OCI-LY7 (cell line): ENCODE measurements around the gene RAB3GAP2. TPM values are rescaled to one million over a fixed set of nuclear protein-coding genes. Genes with fewer than 3 reads are reported as not detected.

Source experiments
- BruUV-seq: library from RNA; stranded (reverse); fragments of 400-500 nt; replicated peaks from 2 replicates; lab custom pipeline; 2021; lab: Mats Ljungman, UMichigan
- CTCF ChIA-PET: fragments of 300-600 bp; sonication (Branson Sonifier 250); formaldehyde crosslinking; loops from one replicate; lab custom pipeline; 2022; ENCODE audit warnings: antibody characterized with exemption; ENCODE audit not compliant: unreplicated experiment; lab: Charles Lee
- POLR2A ChIA-PET: fragments of 300-600 bp; sonication (Branson Sonifier 250); formaldehyde crosslinking; loops from one replicate; lab custom pipeline; 2022; ENCODE audit warnings: antibody characterized with exemption; lab: Charles Lee
- DNase-seq: peaks from one replicate; pipeline ENCODE4 v3.0.0-alpha.2; 2015; ENCODE audit warnings: low spot score
- H2AFZ ChIP-seq: fragments of 200-600 bp; sonication (generic), shearing (Covaris generic); 2 replicates; pipeline ENCODE4 v1.6.1; 2014; ENCODE audit warnings: mild to moderate bottlenecking, antibody characterized with exemption, low read length, moderate library complexity
- H3K27ac ChIP-seq: fragments of 200-600 bp; sonication (generic); 2 replicates; pipeline ENCODE4 v1.5.1; 2014; ENCODE audit warnings: mixed run types, low read depth, mild to moderate bottlenecking, moderate library complexity, low read length, inconsistent platforms; ENCODE audit not compliant: poor library complexity, severe bottlenecking
- H3K36me3 ChIP-seq: fragments of 200-600 bp; sonication (generic); 2 replicates; pipeline ENCODE4 v1.6.1; 2014; ENCODE audit warnings: mild to moderate bottlenecking, antibody characterized with exemption, low read length, moderate library complexity, mixed read lengths; ENCODE audit not compliant: insufficient read depth
- H3K4me1 ChIP-seq: fragments of 200-600 bp; sonication (generic); 2 replicates; pipeline ENCODE4 v1.5.1; 2014; ENCODE audit warnings: mild to moderate bottlenecking, low read length; ENCODE audit not compliant: insufficient read depth, poor library complexity, severe bottlenecking
- H3K4me2 ChIP-seq: fragments of 200-600 bp; sonication (generic); 2 replicates; pipeline ENCODE4 v1.6.1; 2014; ENCODE audit warnings: mild to moderate bottlenecking, low read length
- H3K4me3 ChIP-seq: fragments of 200-600 bp; sonication (generic); 2 replicates; pipeline ENCODE4 v1.5.1; 2014; ENCODE audit warnings: mild to moderate bottlenecking, low read depth, low read length; ENCODE audit not compliant: poor library complexity, severe bottlenecking
- H3K79me2 ChIP-seq: fragments of 200-600 bp; sonication (generic); 2 replicates; pipeline ENCODE4 v1.6.1; 2016; ENCODE audit warnings: low read depth, mild to moderate bottlenecking, low read length, moderate library complexity, mixed read lengths; ENCODE audit not compliant: insufficient read depth
- H3K9me2 ChIP-seq: fragments of 200-600 bp; sonication (generic); 2 replicates; pipeline ENCODE4 v1.6.1; 2016; ENCODE audit warnings: mild to moderate bottlenecking, low read length, mixed read lengths; ENCODE audit not compliant: insufficient read depth
- H3K9me3 ChIP-seq: fragments of 200-600 bp; sonication (generic); 2 replicates; pipeline ENCODE4 v1.6.1; 2014; ENCODE audit warnings: mild to moderate bottlenecking, mixed run types, low read length, mixed read lengths
- H4K20me1 ChIP-seq: fragments of 200-600 bp; sonication (generic); 2 replicates; pipeline ENCODE4 v1.6.1; 2014; ENCODE audit warnings: mild to moderate bottlenecking, antibody characterized with exemption, low read length, moderate library complexity, mixed read lengths; ENCODE audit not compliant: insufficient read depth
- CTCF ChIP-seq: fragments of 200-600 bp; sonication (generic); conservative IDR thresholded peaks from 2 replicates; pipeline ENCODE4 v1.5.1; 2014; ENCODE audit warnings: mild to moderate bottlenecking, antibody characterized with exemption, low read length, moderate library complexity, mixed read lengths
- EZH2phosphoT487 ChIP-seq: fragments of 200-600 bp; sonication (generic); IDR thresholded peaks from 2 replicates; pipeline ENCODE4 v1.6.1; 2018; ENCODE audit warnings: low read depth, borderline replicate concordance, mild to moderate bottlenecking, mixed run types, antibody characterized with exemption, low read length, moderate library complexity, mixed read lengths
- intact Hi-C: fragments of 100-400 bp; cut with micrococcal nuclease; formaldehyde crosslinking; loops from one replicate; pipeline ENCODE4 v1.10.0; 2022; ENCODE audit not compliant: unreplicated experiment
- total RNA-seq, 2 experiments: library from RNA; depleted of rRNA in 1 of 2; stranded (reverse); fragments of >200 nt in 1 of 2; shearing (Covaris generic) in 1 of 2; gene quantifications; 2 replicates each; pipeline ENCODE4 v1.2.3, GENCODE V29; 2014 to 2022

The RAB3GAP2 gene
- total RNA-seq, 2 experiments from 2014 or later, result 16.9 to 41.1 TPM

DNA sequence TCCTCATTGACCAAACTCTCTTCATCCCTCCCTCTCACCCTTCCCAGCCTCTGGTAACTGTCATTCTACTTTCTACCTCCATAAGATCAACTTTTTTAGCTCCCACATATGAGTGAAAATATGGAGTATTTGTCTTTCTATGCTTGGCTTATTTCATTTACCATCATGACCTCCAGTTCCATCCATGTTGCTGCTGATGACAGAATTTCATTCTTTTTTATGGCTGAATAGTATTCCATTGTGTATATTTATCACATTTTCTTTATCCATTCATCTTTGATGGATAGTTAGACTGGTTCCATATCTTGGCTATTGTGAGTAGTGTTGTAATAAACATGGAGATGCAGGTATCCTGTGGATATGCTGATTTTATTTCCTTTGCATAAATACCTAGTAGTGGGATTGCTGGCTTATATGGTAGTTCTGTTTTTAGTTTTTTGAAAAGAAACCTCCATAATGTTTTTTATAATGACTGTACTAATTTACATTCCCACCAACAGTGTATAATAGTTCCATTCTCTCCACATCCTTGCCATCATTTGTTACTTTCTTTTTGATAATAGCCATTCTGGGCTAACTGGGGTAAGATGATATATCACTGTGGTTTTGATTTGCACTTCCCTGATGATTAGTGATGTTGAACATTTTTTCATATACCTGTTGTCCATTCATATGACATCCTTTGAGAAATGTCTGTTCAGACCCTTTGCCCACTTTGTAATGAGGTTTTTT lies 142.6 kb downstream of the RAB3GAP2 start:
- CTCF ChIA-PET, result no interaction called here
- intact Hi-C loops, result no loop called here
- H3K36me3 ChIP-seq, result peaks cover 84% of the 10 kb centered on the region

DNA sequence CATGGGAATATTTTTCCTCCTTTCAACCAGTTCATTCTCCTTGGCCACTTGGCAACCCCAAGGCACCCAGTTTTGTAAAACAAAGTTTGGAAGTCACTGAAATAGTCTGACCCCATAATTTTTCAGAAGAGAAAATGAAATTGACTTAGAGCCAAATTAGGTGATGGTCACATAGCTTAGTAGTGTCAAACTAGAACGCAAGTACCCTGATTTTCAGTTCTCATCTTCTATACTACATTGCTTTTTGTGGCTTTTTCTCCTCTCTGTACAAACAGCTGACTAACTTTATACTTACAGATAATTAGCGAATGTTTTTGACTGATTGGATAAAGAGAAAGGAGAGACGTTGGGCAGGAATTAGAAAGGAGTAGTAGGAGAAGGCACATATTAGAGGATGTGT lies 145.2 kb downstream of the RAB3GAP2 start:
- POLR2A ChIA-PET, result interaction anchor here (1.3 kb wide), 1 partner anchor 14 kb away, joined by 3 read pairs; no protein-coding TSS in a partner anchor
- DNase-seq, result no peak
- Histone ChIP-seq H2AFZ (no peak overlapping the region), H3K9me3 (no peaks in the 10 kb centered on the region), H3K79me2 (no peaks in the 10 kb centered on the region), H3K4me3 (no peak overlapping the region), H3K4me2 (no peak overlapping the region), H4K20me1 (no peaks in the 10 kb centered on the region; the same call in 1 of the 2 replicates), H3K36me3 (peaks cover 66% of the 10 kb centered on the region), H3K27ac (no peak overlapping the region), H3K9me2 (no peaks in the 10 kb centered on the region), H3K4me1 (no peaks in the 10 kb centered on the region)
- CTCF ChIA-PET, result no interaction called here
- intact Hi-C loops, result no loop called here
- no peak for TF ChIP-seq EZH2phosphoT487
- no peak for TF ChIP-seq CTCF
- no TSS peak for BruUV-seq

More for the DNA sequence above, 142.6 kb downstream of the RAB3GAP2 start:
- Histone ChIP-seq H3K79me2 (no peaks in the 10 kb centered on the region), H3K9me2 (no peaks in the 10 kb centered on the region), H3K27ac (no peak overlapping the region), H4K20me1 (no peaks in the 10 kb centered on the region; the same call in 1 of the 2 replicates), H2AFZ (no peak overlapping the region), H3K4me3 (no peak overlapping the region), H3K4me1 (no peaks in the 10 kb centered on the region), H3K4me2 (no peak overlapping the region), H3K9me3 (no peaks in the 10 kb centered on the region)
- POLR2A ChIA-PET, result no interaction called here
- no peak for TF ChIP-seq CTCF
- no peak for TF ChIP-seq EZH2phosphoT487
- BruUV-seq, result no TSS peak
- no peak for DNase-seq

DNA sequence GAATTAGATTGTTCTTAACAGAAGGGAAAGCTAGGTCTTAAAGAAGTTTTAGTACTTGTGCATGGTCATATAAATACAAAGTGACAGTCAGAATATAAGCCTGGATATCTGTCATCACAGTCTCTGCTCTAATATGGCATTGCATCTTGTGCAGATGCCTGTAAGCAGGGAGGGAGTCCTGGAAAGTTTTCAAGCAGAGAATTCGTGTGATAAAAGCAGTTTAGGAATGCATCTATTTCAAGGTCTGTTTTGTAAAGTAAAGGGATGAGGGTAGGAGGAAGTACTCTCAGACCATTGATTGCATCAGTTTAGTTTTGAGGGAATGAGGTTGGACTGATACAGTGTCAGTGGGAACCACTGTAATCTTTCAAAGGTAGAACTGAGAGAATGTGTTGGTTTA lies 147.7 kb downstream of the RAB3GAP2 start:
- DNase-seq, result no peak
- peaks cover 53% of the 10 kb centered on the region for H3K36me3 ChIP-seq
- H4K20me1 ChIP-seq, result no peaks in the 10 kb centered on the region; the same call in 1 of the 2 replicates
- no peak overlapping the region for H3K4me3 ChIP-seq
- 0 out of 2 replicates have a peak, but pooled peaks cover 4% of the 10 kb centered on the region for H3K79me2 ChIP-seq
- H3K4me1 ChIP-seq, result no peaks in the 10 kb centered on the region
- H3K9me3 ChIP-seq, result no peaks in the 10 kb centered on the region
- H3K9me2 ChIP-seq, result no peaks in the 10 kb centered on the region
- no TSS peak for BruUV-seq
- CTCF ChIA-PET, result no interaction called here
- TF ChIP-seq CTCF (no peak), EZH2phosphoT487 (no peak)
- no peak overlapping the region for H3K4me2 ChIP-seq
- H3K27ac ChIP-seq, result no peak overlapping the region
- POLR2A ChIA-PET, result interaction anchor here (0.6 to 1.4 kb wide), 2 partner anchors 8 to 9 kb away, joined by 3 to 4 read pairs; no protein-coding TSS in a partner anchor
- no peak overlapping the region for H2AFZ ChIP-seq
- intact Hi-C loops, result no loop called here
